Small intestine (tissue), 7 donors: ENCODE measurements around the gene EFHC2. TPM values are rescaled to one million over a fixed set of nuclear protein-coding genes. Genes with fewer than 3 reads are reported as not detected.
A peak's percentile ranks its signal among the peaks of the same experiment; 100 is the strongest.

Source experiments
- DNase-seq, 2 donors: peaks; one replicate each; pipeline versions ENCODE4 v3.0.0 to v3.0.0-alpha.2; 2013
- FAIRE-seq: peaks from 2 replicates; lab custom pipeline; 2012; peaks lifted over from hg19 to GRCh38; lab: Jason Lieb, UNC
- H3K27ac ChIP-seq, 3 donors: one replicate each; pipeline ENCODE4 v1.5.1; 2013; ENCODE audit warnings: low read length in 2 of 3, mild to moderate bottlenecking in 2 of 3, control low read depth in 1 of 3, inconsistent platforms in 1 of 3, low read depth in 1 of 3, moderate library complexity in 1 of 3
- H3K27me3 ChIP-seq, 3 donors: one replicate each; pipeline ENCODE4 v1.6.1; 2013; ENCODE audit warnings: low read length in 3 of 3, inconsistent platforms in 1 of 3; ENCODE audit not compliant: control insufficient read depth in 3 of 3, insufficient read depth in 3 of 3
- H3K36me3 ChIP-seq, 3 donors: one replicate each; pipeline ENCODE4 v1.6.1; 2013; ENCODE audit warnings: low read length in 3 of 3, inconsistent platforms in 1 of 3, low read depth in 1 of 3, mild to moderate bottlenecking in 1 of 3, moderate library complexity in 1 of 3; ENCODE audit not compliant: control insufficient read depth in 3 of 3, insufficient read depth in 2 of 3
- H3K4me1 ChIP-seq, 3 donors: one replicate each; pipeline ENCODE4 v1.6.1; 2013; ENCODE audit warnings: low read length in 2 of 3, inconsistent platforms in 1 of 3, low read depth in 1 of 3, mild to moderate bottlenecking in 1 of 3, moderate library complexity in 1 of 3; ENCODE audit not compliant: control insufficient read depth in 3 of 3, insufficient read depth in 2 of 3
- H3K4me3 ChIP-seq, 3 donors: one replicate each; pipeline ENCODE4 v1.5.1; 2013; ENCODE audit warnings: low read length in 3 of 3, control low read depth in 1 of 3, inconsistent platforms in 1 of 3, low read depth in 1 of 3, mild to moderate bottlenecking in 1 of 3, moderate library complexity in 1 of 3
- H3K9me3 ChIP-seq, 2 donors: one replicate each; pipeline ENCODE4 v1.6.1; 2013; ENCODE audit warnings: low read depth in 1 of 2, low read length in 1 of 2; ENCODE audit not compliant: control insufficient read depth in 2 of 2, insufficient read depth in 1 of 2
- WGBS, 3 donors: extraction: QIAGEN DNeasy Blood & Tissue Kit; methylation state at CpG; one replicate each; pipeline ENCODE4 v1.1.7; 2013; 5-methylcytosine and 5-hydroxymethylcytosine counted together
- polyA plus RNA-seq, 4 donors: library from polyadenylated mRNA; stranded (reverse) in 3 of 4; unstranded in 1 of 4; fragments of 200-250 nt in 3 of 4; fragments of 120-200 nt in 1 of 4; gene quantifications; one replicate each; pipeline versions ENCODE4 v1.2.1 to v1.2.3, GENCODE V29; 2013
- donor health status: healthy with polysubstance abuse.
- donor health status: control.
- donor health status: control.
- donor health status: Bipolar disorder and iron deficiency.
- donor health status: healthy.

The EFHC2 gene
- polyA plus RNA-seq, 4 donors, result 0.54 to 3.7 (median 0.78) TPM; not detected in 1

- Histone ChIP-seq H3K36me3 (no peaks in the 10 kb centered on the region), H3K4me1 (peaks cover 0 to 6% (median 4%) of the 10 kb centered on the region in 3 donors)
- no peak for FAIRE-seq
These were observed 31.1 kb downstream of the EFHC2 start for GRCh38 chrX:44312421-44312820.

GRCh38 chrX:44310227-44310626 is 33.2 kb downstream of the EFHC2 start:
- H3K36me3 ChIP-seq, result no peaks in the 10 kb centered on the region
- no peaks in the 10 kb centered on the region for H3K9me3 ChIP-seq
- WGBS, 3 donors, result 70 to 97% (median 97%) methylated on average over 25 to 27 of the region's 27 CpGs
- no peak for DNase-seq
- no peak overlapping the region for H3K27ac ChIP-seq
- H3K4me3 ChIP-seq, result no peak overlapping the region
- no peak for FAIRE-seq
- H3K4me1 ChIP-seq, result peaks cover 0 to 13% (median 4%) of the 10 kb centered on the region in 3 donors
- no peaks in the 10 kb centered on the region for H3K27me3 ChIP-seq

More at GRCh38 chrX:44312421-44312820, 31.1 kb downstream of the EFHC2 start:
- Histone ChIP-seq H3K27ac (no peak overlapping the region), H3K9me3 (no peaks in the 10 kb centered on the region), H3K4me3 (no peak overlapping the region), H3K27me3 (peaks cover 0 to 3% (median 0%) of the 10 kb centered on the region in 3 donors)
- no peak for DNase-seq

- no peak overlapping the region for H3K4me3 ChIP-seq
- H3K27me3 ChIP-seq, result no peaks in the 10 kb centered on the region
- no peak for FAIRE-seq
- H3K27ac ChIP-seq, result no peak overlapping the region
- no peaks in the 10 kb centered on the region for H3K36me3 ChIP-seq
- no peak for DNase-seq
- H3K9me3 ChIP-seq, result no peaks in the 10 kb centered on the region
- H3K4me1 ChIP-seq, result peaks cover 0 to 8% (median 0%) of the 10 kb centered on the region in 3 donors
- 69 to 74% (median 72%) methylated on average over 2 of the region's 2 CpGs for WGBS, 3 donors
These were observed 34.6 kb downstream of the EFHC2 start for GRCh38 chrX:44308869-44309268.

GRCh38 chrX:44306356-44306755 is 37.1 kb downstream of the EFHC2 start:
- peaks cover 0 to 8% (median 0%) of the 10 kb centered on the region in 3 donors for H3K4me1 ChIP-seq
- H3K27me3 ChIP-seq, result no peaks in the 10 kb centered on the region
- DNase-seq (peak in 1 of 2 donors; percentile 46), FAIRE-seq (no peak)
- H3K4me3 ChIP-seq, result no peak overlapping the region
- no peaks in the 10 kb centered on the region for H3K9me3 ChIP-seq
- WGBS, 3 donors, result 27 to 56% (median 47%) methylated on average over 5 of the region's 5 CpGs
- peak overlapping the region in 1 of 3 donors; percentile 34 for H3K27ac ChIP-seq
- H3K36me3 ChIP-seq, result no peaks in the 10 kb centered on the region

- H3K27ac ChIP-seq, result peak overlapping the region in 1 of 3 donors; percentile 34
- 12 to 61% (median 46%) methylated on average over 3 to 4 of the region's 4 CpGs for WGBS, 3 donors
- FAIRE-seq (no peak), DNase-seq (peak in 1 of 2 donors; percentile 29)
- H3K4me3 ChIP-seq, result no peak overlapping the region
- H3K36me3 ChIP-seq, result no peaks in the 10 kb centered on the region
- no peaks in the 10 kb centered on the region for H3K9me3 ChIP-seq
- no peaks in the 10 kb centered on the region for H3K27me3 ChIP-seq
- peaks cover 0 to 8% (median 0%) of the 10 kb centered on the region in 3 donors for H3K4me1 ChIP-seq
These were observed 37.6 kb downstream of the EFHC2 start for GRCh38 chrX:44305921-44306320.

- FAIRE-seq, result no peak
- 81 to 100% (median 91%) methylated on average over 2 of the region's 2 CpGs for WGBS, 3 donors
- Histone ChIP-seq H3K4me3 (no peak overlapping the region), H3K9me3 (no peaks in the 10 kb centered on the region), H3K27ac (no peak overlapping the region), H3K36me3 (no peaks in the 10 kb centered on the region), H3K4me1 (peaks cover 0 to 8% (median 0%) of the 10 kb centered on the region in 3 donors), H3K27me3 (no peaks in the 10 kb centered on the region)
- no peak for DNase-seq
These were observed 40.4 kb downstream of the EFHC2 start for GRCh38 chrX:44303119-44303518.

GRCh38 chrX:44299177-44299576 is 44.3 kb downstream of the EFHC2 start:
- Histone ChIP-seq H3K27me3 (no peaks in the 10 kb centered on the region), H3K4me3 (no peak overlapping the region), H3K4me1 (no peaks in the 10 kb centered on the region), H3K36me3 (no peaks in the 10 kb centered on the region), H3K27ac (no peak overlapping the region), H3K9me3 (no peaks in the 10 kb centered on the region)
- no peak for DNase-seq
- no peak for FAIRE-seq
- 28 to 63% (median 52%) methylated on average over 4 of the region's 4 CpGs for WGBS, 3 donors

- Histone ChIP-seq H3K27me3 (no peaks in the 10 kb centered on the region), H3K4me1 (no peaks in the 10 kb centered on the region), H3K36me3 (no peaks in the 10 kb centered on the region), H3K9me3 (no peaks in the 10 kb centered on the region), H3K4me3 (no peak overlapping the region), H3K27ac (no peak overlapping the region)
- FAIRE-seq, result no peak
- 58 to 76% (median 58%) methylated on average over 2 of the region's 2 CpGs for WGBS, 3 donors
- DNase-seq, result no peak
These were observed 51.9 kb downstream of the EFHC2 start for GRCh38 chrX:44291468-44292092.

- Histone ChIP-seq H3K27ac (no peak overlapping the region), H3K9me3 (no peaks in the 10 kb centered on the region), H3K4me1 (no peaks in the 10 kb centered on the region), H3K36me3 (no peaks in the 10 kb centered on the region), H3K27me3 (no peaks in the 10 kb centered on the region), H3K4me3 (no peak overlapping the region)
- no peak for DNase-seq
- whole genome bisulfite sequencing, 3 donors, result 82 to 92% (median 91%) methylated on average over 5 of the region's 5 CpGs
- FAIRE-seq, result no peak
These were observed 52.8 kb downstream of the EFHC2 start for GRCh38 chrX:44290718-44291117.
